C4-2B (cell line): ENCODE data around the gene MAFB.

Source experiments
- CTCF ChIP-seq: fragments of 450-650 bp; conservative IDR thresholded peaks from 2 replicates; pipeline ENCODE4 v1.5.1; 2017; ENCODE audit warnings: mild to moderate bottlenecking
- ZFX ChIP-seq: fragments of 450-650 bp; IDR thresholded peaks from 2 replicates; pipeline ENCODE4 v1.6.1; 2017

- TF ChIP-seq CTCF, result no peak
- no peak for TF ChIP-seq ZFX
Observed at GRCh38 chr20:40658509-40658908, 30.5 kb downstream of the MAFB start.
